ENCODE measurements around the gene POU4F3.

GRCh38 chr5:146311278-146311677, 27.4 kb upstream of the POU4F3 start:
- no peak for TF ChIP-seq CTCF (IDR thresholded peaks at IDR 0.05)
- no peak for TF ChIP-seq POLR2A (IDR thresholded peaks at IDR 0.05)
- no peak for TF ChIP-seq EP300 (IDR thresholded peaks at IDR 0.05)
